Neural cell (in vitro differentiated cells): Measurements from ENCODE around the gene FBXO40.

Experiments used
- CTCF ChIP-seq: fragments of 450-650 bp; IDR thresholded peaks from 2 replicates; pipeline ENCODE4 v1.5.1; 2014; ENCODE audit warnings: antibody characterized with exemption, mild to moderate bottlenecking, moderate library complexity; ENCODE audit not compliant: poor library complexity, severe bottlenecking
- EZH2 ChIP-seq: fragments of 200-600, 300-800 bp; shearing (Covaris generic), sonication (generic); IDR thresholded peaks from 2 replicates; pipeline ENCODE4 v1.6.1; 2014; ENCODE audit warnings: antibody characterized with exemption, low read length, borderline replicate concordance, mild to moderate bottlenecking; ENCODE audit not compliant: insufficient read depth, poor library complexity, severe bottlenecking
- POLR2AphosphoS5 ChIP-seq: IDR thresholded peaks from 2 replicates; pipeline ENCODE4 v1.6.1; 2012
- REST ChIP-seq: IDR thresholded peaks from 2 replicates; pipeline ENCODE4 v1.6.1; 2012; ENCODE audit warnings: borderline replicate concordance
- TAF1 ChIP-seq: IDR thresholded peaks from 2 replicates; pipeline ENCODE4 v1.6.1; 2012; ENCODE audit warnings: low read depth

- no peak for TF ChIP-seq CTCF
- TF ChIP-seq TAF1, result no peak
- TF ChIP-seq EZH2, result no peak
- TF ChIP-seq POLR2AphosphoS5, result no peak
- TF ChIP-seq REST, result no peak
These were observed 84.0 kb downstream of the FBXO40 start for GRCh38 chr3:121677141-121677540.
